ENCODE measurements around the gene NUB1.

NUB1 gene

DNA sequence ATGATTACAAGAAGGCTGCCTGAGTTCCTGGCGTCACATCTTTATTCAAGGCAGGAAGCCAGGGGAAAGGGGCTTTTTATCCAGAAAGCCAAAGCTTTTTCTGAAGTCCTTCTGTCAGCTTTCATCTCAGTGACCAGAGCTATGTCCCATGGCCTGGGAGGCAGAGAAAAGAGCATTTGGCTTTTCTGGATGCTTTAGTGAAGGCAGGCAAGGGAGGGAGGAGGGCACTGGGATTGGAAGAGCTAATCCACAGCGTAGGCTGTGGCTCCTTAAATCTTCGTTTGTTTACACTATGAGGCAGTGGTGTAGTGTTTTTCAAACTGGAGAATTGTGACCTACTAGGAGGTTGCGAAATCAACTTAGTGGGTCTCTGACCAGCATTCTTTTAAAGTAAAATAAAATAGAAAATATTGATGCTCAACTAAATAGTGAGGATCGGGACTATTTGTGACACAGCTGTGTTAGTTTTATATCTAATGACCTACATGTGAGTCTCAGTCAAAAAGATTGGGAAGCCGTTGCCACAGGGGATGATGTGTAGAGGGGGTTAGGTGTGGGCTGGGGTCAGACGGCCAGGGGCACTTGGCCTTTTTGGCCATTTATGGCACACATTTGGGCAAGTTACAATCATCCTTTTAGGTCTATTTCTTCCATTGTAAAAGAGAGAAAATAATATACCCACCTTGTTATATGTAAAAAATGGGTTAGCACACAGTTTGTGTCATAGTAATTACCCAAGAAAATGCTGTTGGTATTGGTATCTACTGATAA lies 84.2 kb downstream of the NUB1 start:
- Histone ChIP-seq H3K36me3 (ENCODE audit: control insufficient read depth, low read depth, low read length) (no peaks in the 10 kb centered on the region), H3K27ac (ENCODE audit: low read length) (no peak overlapping the region), H3K4me1 (ENCODE audit: control insufficient read depth, low read depth, low read length) (peaks cover 20% of the 10 kb centered on the region), H3K9me3 (ENCODE audit: control insufficient read depth, low read depth, low read length) (no peaks in the 10 kb centered on the region), H3K4me3 (ENCODE audit: low read length) (no peak overlapping the region), H3K27me3 (ENCODE audit: control insufficient read depth, insufficient read depth, low read length) (no peaks in the 10 kb centered on the region), H3K9ac (ENCODE audit: low read length) (no peak overlapping the region)

DNA sequence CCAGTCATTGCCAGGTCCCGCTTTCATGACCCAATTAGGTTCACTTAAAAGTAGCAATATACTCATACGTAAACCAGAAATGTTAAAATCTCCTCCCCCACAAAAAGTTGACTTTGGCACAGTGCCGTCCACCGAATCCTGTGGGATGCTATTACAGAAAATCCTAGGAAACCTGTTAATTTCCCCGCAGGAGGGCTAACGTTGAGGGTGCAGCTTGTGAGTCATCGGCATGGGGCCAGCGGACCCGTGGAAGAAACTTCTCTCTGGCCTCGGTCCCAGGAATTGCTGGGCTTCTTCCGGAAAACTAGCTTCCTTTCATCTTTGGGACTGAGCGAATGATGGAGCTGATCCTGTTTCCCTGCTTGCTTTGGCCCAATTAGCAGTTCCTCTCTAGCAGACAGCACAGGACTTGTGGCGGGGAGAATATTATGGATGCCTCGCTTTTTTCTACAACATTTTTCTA lies 84.9 kb downstream of the NUB1 start:
- H3K27ac ChIP-seq (ENCODE audit: low read length), result no peak overlapping the region

DNA sequence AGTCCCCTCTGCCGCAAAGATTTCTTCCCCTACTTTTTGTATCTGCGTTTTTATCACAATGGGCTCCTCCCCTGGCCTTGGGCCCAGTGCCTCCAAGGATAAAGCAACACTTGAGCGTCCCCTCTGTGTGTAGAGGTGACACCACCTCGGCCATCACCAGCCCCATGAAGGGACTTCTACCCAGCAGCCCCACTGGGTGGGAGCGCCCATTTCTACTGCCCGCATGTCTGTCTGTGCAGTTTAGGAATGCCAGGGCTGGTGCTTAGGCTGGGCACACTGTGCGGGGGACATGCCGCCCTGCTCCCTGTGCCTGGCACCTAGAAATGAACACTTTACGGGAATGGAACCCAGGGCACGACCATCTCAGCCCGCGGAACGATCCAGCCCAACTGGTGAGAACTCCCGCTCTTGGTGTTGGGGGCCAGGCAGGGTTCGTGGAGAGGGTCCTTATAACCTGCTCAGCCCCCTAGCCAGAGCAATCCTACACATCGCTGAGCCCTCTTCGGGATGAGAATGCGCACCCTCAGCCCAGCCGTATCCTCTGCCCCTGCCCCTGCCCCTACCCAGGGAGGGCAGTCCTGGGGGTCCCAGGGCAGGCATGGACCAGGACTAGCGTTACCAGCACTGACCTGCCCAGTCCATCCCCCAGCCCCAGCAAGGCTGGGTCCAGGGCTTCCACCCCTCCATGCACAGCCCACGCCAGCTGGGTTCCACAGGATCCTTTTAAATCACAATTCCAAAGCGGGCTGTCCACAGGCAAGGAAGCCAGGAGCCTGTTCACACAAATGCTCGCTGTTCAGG lies 85.5 kb downstream of the NUB1 start:
- Histone ChIP-seq H3K9me3 (ENCODE audit: control insufficient read depth, low read depth, low read length) (no peaks in the 10 kb centered on the region), H3K4me3 (ENCODE audit: low read length) (no peak overlapping the region), H3K27me3 (ENCODE audit: control insufficient read depth, insufficient read depth, low read length) (no peaks in the 10 kb centered on the region), H3K36me3 (ENCODE audit: control insufficient read depth, low read depth, low read length) (no peaks in the 10 kb centered on the region), H3K9ac (ENCODE audit: low read length) (no peak overlapping the region), H3K4me1 (ENCODE audit: control insufficient read depth, low read depth, low read length) (peaks cover 20% of the 10 kb centered on the region), H3K27ac (ENCODE audit: low read length) (no peak overlapping the region)

More for the DNA sequence above, 84.9 kb downstream of the NUB1 start:
- Histone ChIP-seq H3K4me1 (ENCODE audit: control insufficient read depth, low read depth, low read length) (peaks cover 20% of the 10 kb centered on the region), H3K9me3 (ENCODE audit: control insufficient read depth, low read depth, low read length) (no peaks in the 10 kb centered on the region), H3K27me3 (ENCODE audit: control insufficient read depth, insufficient read depth, low read length) (no peaks in the 10 kb centered on the region), H3K9ac (ENCODE audit: low read length) (no peak overlapping the region), H3K4me3 (ENCODE audit: low read length) (no peak overlapping the region), H3K36me3 (ENCODE audit: control insufficient read depth, low read depth, low read length) (no peaks in the 10 kb centered on the region)

DNA sequence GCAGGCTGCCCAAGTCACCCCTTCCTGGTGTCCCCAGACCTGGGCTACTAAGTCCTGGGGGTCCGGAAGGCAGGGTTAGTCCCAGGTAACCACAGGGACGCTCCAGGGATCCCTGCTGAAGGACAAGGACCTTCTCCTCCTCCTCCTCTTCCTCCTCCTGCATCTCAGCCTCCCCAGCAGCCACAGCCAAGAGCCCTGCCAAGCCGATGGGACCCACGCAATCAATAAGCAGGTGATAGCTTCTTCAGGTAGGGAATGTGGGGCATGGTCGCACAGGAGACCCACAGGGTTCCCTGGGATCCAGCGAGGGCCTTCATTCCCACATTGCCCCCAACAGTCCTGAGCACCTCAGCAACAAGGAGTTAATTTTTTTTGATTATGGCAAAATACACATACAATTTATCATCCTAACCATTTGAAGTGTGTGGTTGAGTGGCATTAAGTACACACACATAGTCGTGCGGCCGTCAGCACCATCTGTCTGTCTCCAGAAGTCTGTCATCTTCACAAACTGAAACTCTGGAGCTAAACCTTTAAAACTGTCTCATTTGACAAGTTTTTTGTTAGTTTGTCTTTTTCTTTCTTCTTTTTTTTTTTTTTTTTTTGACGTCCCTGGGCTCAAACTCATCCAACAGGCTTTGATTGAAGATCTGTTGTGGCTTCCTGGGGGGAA lies 86.2 kb downstream of the NUB1 start:
- no peaks in the 10 kb centered on the region for H3K36me3 ChIP-seq (ENCODE audit: control insufficient read depth, low read depth, low read length)
- H3K27me3 ChIP-seq (ENCODE audit: control insufficient read depth, insufficient read depth, low read length), result no peaks in the 10 kb centered on the region
- H3K9me3 ChIP-seq (ENCODE audit: control insufficient read depth, low read depth, low read length), result no peaks in the 10 kb centered on the region
- no peak overlapping the region for H3K9ac ChIP-seq (ENCODE audit: low read length)
- H3K4me1 ChIP-seq (ENCODE audit: control insufficient read depth, low read depth, low read length), result peaks cover 20% of the 10 kb centered on the region
- H3K4me3 ChIP-seq (ENCODE audit: low read length), result no peak overlapping the region
- no peak overlapping the region for H3K27ac ChIP-seq (ENCODE audit: low read length)
